Stimulated activated CD8-positive, alpha-beta memory T cell treated with anti-CD3 and anti-CD28 coated beads, Interleukin-4, amount 100 ng/mL, for 1 hour (primary cell): Measurements from ENCODE around the gene NEUROG1.

Experiments used
- DNase-seq, 2 donors: peaks; one replicate each; pipeline ENCODE4 v3.0.0-alpha.2; 2020; ENCODE audit warnings: low read depth in 2 of 2, low spot score in 1 of 2

The NEUROG1 gene

GRCh38 chr5:135564331-135564730 lies 28.6 kb upstream of the NEUROG1 start:
- no peak for DNase-seq

GRCh38 chr5:135561266-135561665 lies 25.5 kb upstream of the NEUROG1 start:
- no peak for DNase-seq

GRCh38 chr5:135560858-135561257 lies 25.1 kb upstream of the NEUROG1 start:
- peak in 1 of 2 donors; percentile 13 for DNase-seq

GRCh38 chr5:135559354-135559753 lies 23.6 kb upstream of the NEUROG1 start:
- no peak for DNase-seq

GRCh38 chr5:135557076-135557838 lies 21.5 kb upstream of the NEUROG1 start:
- DNase-seq = no peak

GRCh38 chr5:135556620-135557019 lies 20.9 kb upstream of the NEUROG1 start:
- DNase-seq = no peak

- no peak for DNase-seq
These were observed 19.8 kb upstream of the NEUROG1 start for GRCh38 chr5:135555530-135555929.

- DNase-seq = no peak
These were observed 18.1 kb upstream of the NEUROG1 start for GRCh38 chr5:135553688-135554462.

GRCh38 chr5:135551593-135552447 lies 16.1 kb upstream of the NEUROG1 start:
- no peak for DNase-seq

- DNase-seq = no peak
These were observed 13.6 kb upstream of the NEUROG1 start for GRCh38 chr5:135549413-135549812.

GRCh38 chr5:135547590-135548254 lies 12.0 kb upstream of the NEUROG1 start:
- no peak for DNase-seq

- no peak for DNase-seq
These were observed 11.1 kb upstream of the NEUROG1 start for GRCh38 chr5:135546912-135547311.

GRCh38 chr5:135546101-135546500 lies 10.3 kb upstream of the NEUROG1 start:
- no peak for DNase-seq

- no peak for DNase-seq
These were observed 9.3 kb upstream of the NEUROG1 start for GRCh38 chr5:135545099-135545498.

GRCh38 chr5:135543485-135544304 lies 7.9 kb upstream of the NEUROG1 start:
- DNase-seq = no peak

GRCh38 chr5:135543001-135543484 lies 7.3 kb upstream of the NEUROG1 start:
- no peak for DNase-seq

GRCh38 chr5:135541807-135542502 lies 6.2 kb upstream of the NEUROG1 start:
- no peak for DNase-seq

- DNase-seq = no peak
These were observed 3.8 kb upstream of the NEUROG1 start for GRCh38 chr5:135539430-135540005.

GRCh38 chr5:135538261-135538660 lies 2.5 kb upstream of the NEUROG1 start:
- DNase-seq = no peak
